ENCODE results near the gene CD70.

GRCh38 chr19:6590258-6590826, 608 bp downstream of the CD70 start:
- TF ChIP-seq CTCF (IDR thresholded peaks at IDR 0.05; ENCODE audit: insufficient read depth, low read length) (no peak), GABPA (IDR thresholded peaks at IDR 0.05; ENCODE audit: low read depth) (no peak), POLR2AphosphoS5 (IDR thresholded peaks at IDR 0.05; ENCODE audit: low read depth) (no peak)
